Spleen (tissue), 13 donors: Measurements from ENCODE around the gene PDE4B. TPM values are rescaled to one million over a fixed set of nuclear protein-coding genes. Genes with fewer than 3 reads are reported as not detected.

ENCODE experiments used
- DNase-seq: peaks from one replicate; pipeline ENCODE4 v3.0.0-alpha.2; 2020
- H3K27ac ChIP-seq, 8 donors: fragments of 200-600 bp; sonication (generic) in 7 of 8; 1 replicate in 4 of 8; 2 replicates in 4 of 8; pipeline versions ENCODE4 v1.5.0 to v1.8.0; 2016 to 2021; ENCODE audit warnings: inconsistent platforms in 4 of 8, mild to moderate bottlenecking in 4 of 8, moderate library complexity in 1 of 8
- H3K27me3 ChIP-seq, 7 donors: fragments of 200-600 bp; sonication (generic) in 6 of 7; replicated peaks in 1 of 7; 1 replicate in 4 of 7; 2 replicates in 3 of 7; pipeline versions ENCODE4 v1.5.0 to v1.8.0; 2016 to 2021; ENCODE audit warnings: inconsistent platforms in 3 of 7, mild to moderate bottlenecking in 1 of 7
- H3K36me3 ChIP-seq, 6 donors: fragments of 200-600 bp; sonication (generic) in 5 of 6; 1 replicate in 4 of 6; 2 replicates in 2 of 6; pipeline versions ENCODE4 v1.5.0 to v1.8.0; 2016 to 2021; ENCODE audit warnings: inconsistent platforms in 2 of 6
- H3K4me1 ChIP-seq, 6 donors: fragments of 200-600 bp; sonication (generic) in 5 of 6; 1 replicate in 3 of 6; 2 replicates in 3 of 6; pipeline versions ENCODE4 v1.5.0 to v1.8.0; 2016 to 2021; ENCODE audit warnings: inconsistent platforms in 3 of 6
- H3K4me3 ChIP-seq, 8 donors: fragments of 200-600 bp; sonication (generic) in 7 of 8; 1 replicate in 4 of 8; 2 replicates in 4 of 8; pipeline versions ENCODE4 v1.5.0 to v1.8.0; 2016 to 2021; ENCODE audit warnings: inconsistent platforms in 4 of 8, mild to moderate bottlenecking in 4 of 8, moderate library complexity in 2 of 8
- H3K9me3 ChIP-seq, 8 donors: fragments of 200-600 bp; sonication (generic) in 7 of 8; 1 replicate in 4 of 8; 2 replicates in 4 of 8; pipeline versions ENCODE4 v1.5.0 to v1.8.0; 2016 to 2021; ENCODE audit warnings: inconsistent platforms in 4 of 8
- POLR2A ChIP-seq, 3 donors: fragments of 450-650 bp; IDR thresholded peaks; one replicate each; pipeline ENCODE4 v1.5.1; 2017; ENCODE audit warnings: antibody characterized with exemption in 3 of 3, mild to moderate bottlenecking in 1 of 3
- POLR2AphosphoS5 ChIP-seq, 3 donors: sonication (generic); formaldehyde crosslinking; IDR thresholded peaks; one replicate each; pipeline ENCODE4 v1.5.1; 2017; ENCODE audit warnings: antibody characterized with exemption in 3 of 3
- WGBS, 5 donors: extraction: QIAGEN DNeasy Blood & Tissue Kit in 3 of 5; methylation state at CpG; one replicate each; pipeline versions ENCODE4 v1.1.5 to v1.1.7; 2013 to 2018; 5-methylcytosine and 5-hydroxymethylcytosine counted together
- intact Hi-C: fragments of 100-400 bp; cut with DNase I; formaldehyde crosslinking; loops from one replicate; pipeline ENCODE4 v1.15.0; 2023; ENCODE audit warnings: low total_unique reads
- long read RNA-seq, 2 donors: transcript quantifications; one replicate each; lab custom pipeline, GENCODE V29; 2026
- polyA plus RNA-seq, 3 donors: library from polyadenylated mRNA; stranded (reverse); fragments of 200-250 nt; gene quantifications; one replicate each; pipeline ENCODE4 v1.2.1, GENCODE V29; 2013
- total RNA-seq, 7 donors: library from RNA; depleted of rRNA in 3 of 7; stranded (reverse); fragments of >200 nt in 3 of 7; fragmentation: NEBNext Ultra II Directional in 4 of 7; extraction: Animal tissue kit (Norgen Biotek cat#: 25700) in 4 of 7; gene quantifications; one replicate each; pipeline versions ENCODE4 v1.1.0 to v1.2.1, GENCODE V29; 2016 to 2021
- TF ChIP-seq, protein P1 (sequence below), 11 experiments: fragments of 200-600 bp in 7 of 11; fragments of 450-650 bp in 4 of 11; sonication (generic) in 4 of 11; IDR thresholded peaks in 8 of 11; conservative IDR thresholded peaks in 3 of 11; 1 replicate in 7 of 11; 2 replicates in 4 of 11; pipeline versions ENCODE4 v1.4.0 to v1.8.0; 2016 to 2021; ENCODE audit warnings: antibody characterized with exemption in 11 of 11, inconsistent platforms in 4 of 11, mild to moderate bottlenecking in 1 of 11
- donor health status: healthy with polysubstance abuse.
- donor health status: DM: no; HTN: no; CAD: no; lungs with moderate emphysema.
- donor health status: DM: no; HTN: no; CAD: no.
- donor health status: Bipolar disorder and iron deficiency.
- donor health status: healthy.
- donor health status: DM: no; HTN: no; CAD: no.
- donor health status: DM: yes; HTN: yes; CAD: no.

PDE4B gene
- total RNA-seq (10 to 100 TPM; 37.9 to 88.2 (median 57.5) TPM), polyA plus RNA-seq (10 to 100 TPM; 12.6 to 16.1 (median 13.1) TPM)
- long read RNA-seq, donor 1, partial matches to known transcripts = 0 of 2 reads
- long read RNA-seq, donor 1, other reads (novel, unspliced or antisense) = 0 of 2 reads
- long read RNA-seq, donor 2, partial matches to known transcripts = 0 of 3 reads
- long read RNA-seq, donor 2, other reads (novel, unspliced or antisense) = 0 of 3 reads

DNA sequence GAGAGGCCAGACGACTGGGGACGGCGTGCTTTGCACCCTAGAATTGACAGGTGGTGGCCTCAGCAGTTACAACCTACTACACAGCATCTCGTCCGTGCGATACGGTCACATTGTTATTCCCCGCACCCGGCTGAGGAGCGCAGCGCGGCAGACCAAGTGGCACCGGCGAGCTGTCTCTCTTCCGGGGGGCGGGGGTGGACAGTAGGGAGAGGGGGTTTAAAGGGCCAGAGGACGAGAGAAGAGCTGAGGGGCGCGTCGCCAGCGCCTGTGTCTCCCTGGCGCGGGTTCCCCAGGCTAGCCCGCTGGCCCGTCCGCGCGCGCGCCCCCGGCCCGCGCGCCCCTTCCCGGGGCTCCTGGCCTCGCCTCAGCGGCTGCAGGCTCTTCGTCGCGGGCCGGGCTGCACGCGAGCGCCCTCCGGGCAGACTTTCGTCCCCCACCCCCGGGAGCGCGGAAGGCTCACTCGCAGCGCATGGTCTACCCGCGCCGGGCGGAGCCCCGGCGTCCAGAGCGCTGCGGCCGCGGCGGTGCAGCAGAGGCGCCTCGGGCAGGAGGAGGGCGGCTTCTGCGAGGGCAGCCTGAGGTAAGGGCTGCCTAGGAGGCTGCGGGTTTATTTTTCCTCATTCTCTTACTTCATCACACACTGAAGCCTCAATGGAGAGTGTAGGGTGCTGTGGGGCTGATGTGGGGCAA is at the start of gene PDE4B:
Gene PDE4B, plus strand, starts transcription at position 227 of the 690 bp plus-strand sequence.
- peak within 1 kb of the TSS in 1 of 8 donors; percentile 24 for H3K27ac ChIP-seq
- no peaks in the 10 kb centered on the region for H3K36me3 ChIP-seq
- intact Hi-C loops = no loop called here
- peaks cover 0 to 32% (median 15%) of the 10 kb centered on the region in 6 donors for H3K4me1 ChIP-seq
- DNase-seq = peak; percentile 74
- H3K27me3 ChIP-seq = peaks cover 0 to 59% (median 18%) of the 10 kb centered on the region in 7 donors
- peaks cover 0 to 24% (median 21%) of the 10 kb centered on the region in 8 donors for H3K9me3 ChIP-seq
- peak within 1 kb of the TSS in 7 of 8 donors; percentile 18 to 61 (median 37) for H3K4me3 ChIP-seq
- WGBS, 5 donors = 2 to 5% (median 4%) methylated on average over 23 to 67 of the region's 67 CpGs
- TF ChIP-seq POLR2AphosphoS5 (IDR thresholded peaks at IDR 0.05) = peak in 1 of 3 donors; percentile 14
- TF ChIP-seq, protein P1, sequence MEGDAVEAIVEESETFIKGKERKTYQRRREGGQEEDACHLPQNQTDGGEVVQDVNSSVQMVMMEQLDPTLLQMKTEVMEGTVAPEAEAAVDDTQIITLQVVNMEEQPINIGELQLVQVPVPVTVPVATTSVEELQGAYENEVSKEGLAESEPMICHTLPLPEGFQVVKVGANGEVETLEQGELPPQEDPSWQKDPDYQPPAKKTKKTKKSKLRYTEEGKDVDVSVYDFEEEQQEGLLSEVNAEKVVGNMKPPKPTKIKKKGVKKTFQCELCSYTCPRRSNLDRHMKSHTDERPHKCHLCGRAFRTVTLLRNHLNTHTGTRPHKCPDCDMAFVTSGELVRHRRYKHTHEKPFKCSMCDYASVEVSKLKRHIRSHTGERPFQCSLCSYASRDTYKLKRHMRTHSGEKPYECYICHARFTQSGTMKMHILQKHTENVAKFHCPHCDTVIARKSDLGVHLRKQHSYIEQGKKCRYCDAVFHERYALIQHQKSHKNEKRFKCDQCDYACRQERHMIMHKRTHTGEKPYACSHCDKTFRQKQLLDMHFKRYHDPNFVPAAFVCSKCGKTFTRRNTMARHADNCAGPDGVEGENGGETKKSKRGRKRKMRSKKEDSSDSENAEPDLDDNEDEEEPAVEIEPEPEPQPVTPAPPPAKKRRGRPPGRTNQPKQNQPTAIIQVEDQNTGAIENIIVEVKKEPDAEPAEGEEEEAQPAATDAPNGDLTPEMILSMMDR (IDR thresholded peaks at IDR 0.05 in 8 of 11, conservative IDR thresholded peaks at IDR 0.05 in 3 of 11) = no peak

DNA sequence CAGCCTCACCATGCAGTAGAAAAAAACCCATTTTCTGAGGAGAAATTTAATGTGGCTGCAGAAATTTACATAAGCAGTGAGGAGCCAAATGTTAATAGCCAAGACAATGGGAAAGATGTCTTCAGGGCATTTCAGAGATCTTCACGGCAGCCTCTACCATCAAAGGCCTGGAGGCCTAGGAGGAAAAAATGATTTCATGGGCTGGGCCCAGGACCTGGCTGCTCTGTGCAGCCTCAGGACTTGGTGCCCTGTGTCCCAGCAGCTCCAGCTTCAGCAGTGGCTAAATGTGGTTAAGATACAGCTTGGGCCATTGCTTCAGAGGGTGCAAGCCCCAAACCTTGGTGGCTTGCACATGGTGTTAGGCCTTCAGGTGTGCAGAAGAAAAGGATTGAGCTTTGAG is 48.0 kb upstream of the PDE4B start:
- Histone ChIP-seq H3K4me3 (no peak overlapping the region), H3K27ac (no peak overlapping the region), H3K9me3 (peaks cover 0 to 44% (median 36%) of the 10 kb centered on the region in 8 donors), H3K36me3 (no peaks in the 10 kb centered on the region), H3K27me3 (no peaks in the 10 kb centered on the region), H3K4me1 (no peaks in the 10 kb centered on the region)
- TF ChIP-seq, protein P1 (IDR thresholded peaks at IDR 0.05 in 8 of 11, conservative IDR thresholded peaks at IDR 0.05 in 3 of 11) = no peak
- no peak for TF ChIP-seq POLR2A (IDR thresholded peaks at IDR 0.05)
- TF ChIP-seq POLR2AphosphoS5 (IDR thresholded peaks at IDR 0.05) = no peak
- WGBS, 5 donors = 87 to 95% (median 93%) methylated on average over 1 of the region's 1 CpG
- intact Hi-C loops = no loop called here
- no peak for DNase-seq

DNA sequence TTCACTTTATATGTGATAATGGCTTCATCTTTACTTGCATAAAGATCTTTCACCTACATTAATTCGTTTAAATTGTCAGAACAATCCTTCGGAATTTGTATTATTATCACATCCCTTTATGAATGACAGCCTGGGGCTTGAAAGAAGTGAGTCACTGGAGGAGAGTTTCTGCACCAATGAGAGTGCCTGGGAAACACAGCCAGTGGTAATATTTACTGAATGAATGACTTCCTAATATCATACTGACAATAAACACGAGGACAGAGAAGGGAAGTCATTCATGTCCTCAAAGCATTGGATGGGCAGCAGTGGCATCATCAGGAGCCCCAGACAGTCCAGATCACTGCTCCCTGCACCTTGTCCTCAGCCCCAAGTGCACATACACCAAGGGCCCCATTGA is 40.7 kb upstream of the PDE4B start:
- Histone ChIP-seq H3K27me3 (no peaks in the 10 kb centered on the region), H3K27ac (no peak overlapping the region), H3K4me3 (no peak overlapping the region), H3K36me3 (no peaks in the 10 kb centered on the region), H3K4me1 (no peaks in the 10 kb centered on the region), H3K9me3 (no peaks in the 10 kb centered on the region)
- intact Hi-C loops = no loop called here
- WGBS, 5 donors = 50 to 74% (median 53%) methylated on average over 3 of the region's 3 CpGs
- DNase-seq = no peak
- TF ChIP-seq, protein P1 (IDR thresholded peaks at IDR 0.05 in 8 of 11, conservative IDR thresholded peaks at IDR 0.05 in 3 of 11) = no peak
- no peak for TF ChIP-seq POLR2A (IDR thresholded peaks at IDR 0.05)
- TF ChIP-seq POLR2AphosphoS5 (IDR thresholded peaks at IDR 0.05) = no peak

DNA sequence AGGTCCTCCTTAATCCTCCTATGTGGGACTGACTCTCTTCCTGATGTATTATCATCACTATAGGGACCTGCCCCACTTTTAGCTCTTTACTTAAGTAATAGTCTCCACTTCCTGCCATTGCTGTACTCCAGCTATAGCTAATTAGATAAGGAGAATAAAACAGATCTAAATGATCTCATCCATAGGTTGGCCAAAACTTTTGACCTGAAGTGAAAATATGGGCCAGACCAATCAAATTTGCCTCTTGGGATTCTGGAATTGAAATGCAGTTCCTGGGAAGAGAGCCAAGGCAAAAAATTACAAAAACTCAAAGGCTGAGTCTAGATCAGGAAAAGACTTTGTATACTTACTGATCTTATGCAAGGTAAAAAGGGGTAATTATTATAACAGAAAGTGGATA is 36.1 kb upstream of the PDE4B start:
- intact Hi-C loops = no loop called here
- Histone ChIP-seq H3K27me3 (no peaks in the 10 kb centered on the region), H3K9me3 (no peaks in the 10 kb centered on the region), H3K4me1 (no peaks in the 10 kb centered on the region), H3K4me3 (no peak overlapping the region), H3K27ac (no peak overlapping the region), H3K36me3 (no peaks in the 10 kb centered on the region)
- TF ChIP-seq POLR2AphosphoS5 (IDR thresholded peaks at IDR 0.05) = no peak
- TF ChIP-seq, protein P1 (IDR thresholded peaks at IDR 0.05 in 8 of 11, conservative IDR thresholded peaks at IDR 0.05 in 3 of 11) = no peak
- no peak for TF ChIP-seq POLR2A (IDR thresholded peaks at IDR 0.05)
- no peak for DNase-seq
